H1 (cell line): ENCODE results near the gene CNPY2. TPM values are rescaled to one million over a fixed set of nuclear protein-coding genes. Genes with fewer than 3 reads are reported as not detected.
A peak's percentile ranks its signal among the peaks of the same experiment; 100 is the strongest.

Experiments used
- GABPA ChIP-seq: IDR thresholded peaks from 2 replicates; pipeline ENCODE4 v1.6.1; 2011; ENCODE audit warnings: mild to moderate bottlenecking, low read length, moderate library complexity, borderline replicate concordance; ENCODE audit not compliant: insufficient read depth
- TAF7 ChIP-seq: optimal IDR thresholded peaks from 2 replicates; pipeline ENCODE3; 2011; ENCODE audit warnings: low read depth, mild to moderate bottlenecking, inconsistent platforms, low read length, moderate library complexity, borderline replicate concordance
- TCF12 ChIP-seq: IDR thresholded peaks from 2 replicates; pipeline ENCODE4 v1.6.1; 2011; ENCODE audit warnings: low read depth, mild to moderate bottlenecking, low read length
- polyA plus RNA-seq, 7 experiments: library from polyadenylated mRNA; depleted of rRNA in 3 of 7; stranded (reverse) in 5 of 7; unstranded in 2 of 7; fragments of >200 nt in 5 of 7; fragments of 200-250 nt in 2 of 7; gene quantifications; 1 replicate in 5 of 7; 2 replicates in 1 of 7; 4 replicates in 1 of 7; pipeline versions ENCODE4 v1.2.1 to v1.2.3, GENCODE V29; 2011 to 2013; ENCODE audit warnings: missing spikeins in 2 of 7, mixed read lengths in 2 of 7
- total RNA-seq: library from RNA; stranded (reverse); fragmentation: NEBNext Ultra II Directional; extraction: Animal tissue kit (Norgen Biotek cat#: 25700); gene quantifications from 2 replicates; pipeline ENCODE4 v1.2.1, GENCODE V29; 2021

Gene CNPY2
- total and polyA plus RNA-seq, 2 of the 8 experiments (the other 6 are each of a cell fraction or from before 2014, with no cell fraction given): 203 to 281 TPM

- peak; percentile 59 for TF ChIP-seq TAF7
- TF ChIP-seq GABPA: no peak
- TF ChIP-seq TCF12: 0 out of 2 replicates have a peak, but pooled peaks have one; percentile 32
- TF ChIP-seq, all 59 proteins: peak for 24
These were observed 18.1 kb upstream of the CNPY2 start, which contains the start of gene PAN2 (continued) for GRCh38 chr12:56333679-56334489.
